GM21786 (cell line): Measurements from ENCODE around the gene TCEAL5.
"Not testable (repeated sequence)": the region's sequence is repeated elsewhere in the genome, so short reads cannot be mapped to it uniquely, and the experiment has no call there.

Source experiments
- ATAC-seq: cut with Tn5 transposase; IDR thresholded peaks from one replicate; pipeline ENCODE4 v1.9.1; 2021; ENCODE audit not compliant: unreplicated experiment

The TCEAL5 gene

DNA sequence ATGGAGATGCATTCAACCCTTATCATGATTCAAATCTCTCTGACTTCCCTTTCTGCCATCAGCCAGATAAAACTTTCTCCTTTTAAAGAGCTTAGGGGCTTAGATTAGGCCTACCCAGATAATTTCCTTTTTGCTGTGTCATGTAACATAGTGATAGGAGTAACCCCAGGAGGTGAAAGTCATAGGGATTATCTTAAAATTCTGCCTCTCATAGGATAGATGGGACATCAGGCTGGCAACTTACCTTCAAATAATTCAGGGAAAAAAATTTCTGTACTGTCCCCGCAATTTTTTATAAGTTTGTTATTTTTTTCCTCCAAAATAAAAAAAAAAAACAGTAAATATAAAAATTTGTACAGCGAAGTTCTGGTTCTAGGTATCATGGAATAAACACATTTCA is 40.9 kb downstream of the TCEAL5 start:
- not testable (repeated sequence) for ATAC-seq

DNA sequence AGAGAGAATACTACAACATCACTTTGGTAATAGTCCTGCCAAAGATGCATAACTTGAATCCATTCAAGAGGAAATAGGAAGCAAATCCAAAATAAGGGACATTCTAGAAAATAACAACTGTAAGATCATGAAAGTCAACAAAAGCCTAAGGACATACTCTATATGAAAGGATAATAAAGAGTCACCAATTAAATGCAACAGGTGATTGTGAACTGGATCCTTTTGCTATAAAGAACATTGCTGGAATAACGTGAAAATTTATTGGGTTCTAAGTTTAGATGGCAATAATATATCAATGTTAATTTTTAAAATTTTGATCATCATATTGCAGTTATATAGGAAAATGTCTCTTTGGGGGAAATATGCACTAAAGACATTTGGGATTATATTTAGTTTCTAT is 41.7 kb downstream of the TCEAL5 start:
- ATAC-seq, result no peak

DNA sequence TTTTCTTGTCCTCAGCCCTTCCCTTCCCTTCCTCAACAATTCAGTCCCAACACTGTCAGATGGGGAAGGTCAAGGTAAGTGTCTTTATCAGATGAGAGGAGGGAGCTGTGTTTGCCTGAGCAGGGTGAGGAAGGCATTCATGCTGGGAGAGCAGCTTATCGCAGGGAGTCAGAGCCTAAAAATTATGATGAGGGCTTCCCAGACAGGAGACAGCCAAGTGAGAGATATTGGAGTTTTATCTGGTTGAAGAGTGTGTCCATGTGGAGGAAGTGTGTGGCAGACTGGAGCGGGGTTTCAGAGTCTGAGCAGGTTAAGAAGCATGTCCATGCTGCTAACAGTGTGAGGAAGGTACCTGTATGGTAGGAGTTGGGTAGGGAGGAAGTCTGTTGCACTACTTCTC is 43.3 kb downstream of the TCEAL5 start:
- no peak for ATAC-seq

DNA sequence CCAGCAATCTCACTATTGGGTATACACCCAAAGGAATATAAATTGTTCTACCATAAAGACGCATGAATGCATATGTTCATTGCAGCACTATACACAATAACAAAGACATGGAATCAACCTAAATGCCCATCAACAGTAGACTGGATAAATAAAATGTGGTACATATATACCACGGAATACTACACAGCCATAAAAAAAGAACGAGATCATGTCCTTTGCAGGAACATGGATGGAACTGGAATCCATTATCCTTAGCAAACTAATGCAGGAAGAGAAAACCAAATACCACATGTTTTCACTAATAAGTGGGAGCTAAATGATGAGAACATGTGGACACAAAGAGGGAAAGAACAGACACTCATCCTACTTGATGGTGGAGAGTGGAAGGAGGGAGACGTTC is 50.6 kb downstream of the TCEAL5 start:
- ATAC-seq, result not testable (repeated sequence)
